ENCODE measurements around the gene TRAF2.

TRAF2 gene

DNA sequence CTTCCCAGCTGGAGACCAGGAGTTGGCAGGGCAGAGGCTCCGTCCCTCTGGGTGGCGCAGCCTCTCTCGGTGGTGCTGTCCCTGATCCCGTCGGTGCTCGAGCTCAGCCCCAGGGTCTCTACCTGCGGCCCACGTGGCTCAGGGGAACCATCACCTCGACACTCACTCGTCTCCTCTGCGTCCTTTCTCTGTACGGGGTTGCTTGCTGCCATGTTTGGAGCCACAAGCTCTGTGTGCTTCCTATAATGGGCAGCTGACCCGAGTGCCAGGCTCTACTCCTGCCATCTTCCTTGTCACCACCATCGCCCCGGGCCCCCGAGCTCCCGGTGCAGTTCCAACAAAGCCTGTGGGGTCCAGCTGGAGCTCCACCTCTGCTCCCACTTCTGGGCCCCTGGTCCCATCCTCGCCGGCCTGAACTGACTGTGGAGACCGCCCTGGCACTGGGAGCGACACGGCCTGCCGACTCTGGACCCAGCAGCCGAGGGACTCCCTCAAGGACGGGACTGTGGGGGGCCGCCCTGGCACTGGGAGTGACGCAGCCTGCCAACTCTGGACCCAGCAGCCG is 53.2 kb downstream of the TRAF2 start:
- no peak for DNase-seq

DNA sequence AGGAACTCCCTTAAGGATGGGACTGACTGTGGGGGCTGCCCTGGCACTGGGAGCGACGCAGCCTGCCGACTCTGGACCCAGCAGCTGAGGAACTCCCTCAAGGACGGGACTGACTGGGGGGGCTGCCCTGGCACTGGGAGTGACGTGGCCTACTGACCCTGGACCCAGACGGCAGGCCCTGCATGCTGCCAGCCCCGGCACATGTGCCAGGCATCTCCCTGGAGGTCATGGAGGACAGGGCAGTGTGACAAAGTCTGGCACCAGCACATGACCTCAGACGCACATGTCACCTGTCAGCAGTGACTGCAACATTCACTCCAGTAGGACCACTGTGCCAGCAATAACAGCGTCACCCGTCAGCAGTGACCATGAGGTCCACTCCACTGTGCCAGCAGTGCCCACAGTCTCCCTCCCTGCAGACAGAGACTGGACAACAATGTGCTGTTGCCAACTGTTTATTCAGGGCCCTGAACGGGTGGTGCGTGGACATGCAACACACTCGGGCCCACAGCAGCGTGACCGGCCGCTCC is 53.7 kb downstream of the TRAF2 start:
- no peak for DNase-seq

DNA sequence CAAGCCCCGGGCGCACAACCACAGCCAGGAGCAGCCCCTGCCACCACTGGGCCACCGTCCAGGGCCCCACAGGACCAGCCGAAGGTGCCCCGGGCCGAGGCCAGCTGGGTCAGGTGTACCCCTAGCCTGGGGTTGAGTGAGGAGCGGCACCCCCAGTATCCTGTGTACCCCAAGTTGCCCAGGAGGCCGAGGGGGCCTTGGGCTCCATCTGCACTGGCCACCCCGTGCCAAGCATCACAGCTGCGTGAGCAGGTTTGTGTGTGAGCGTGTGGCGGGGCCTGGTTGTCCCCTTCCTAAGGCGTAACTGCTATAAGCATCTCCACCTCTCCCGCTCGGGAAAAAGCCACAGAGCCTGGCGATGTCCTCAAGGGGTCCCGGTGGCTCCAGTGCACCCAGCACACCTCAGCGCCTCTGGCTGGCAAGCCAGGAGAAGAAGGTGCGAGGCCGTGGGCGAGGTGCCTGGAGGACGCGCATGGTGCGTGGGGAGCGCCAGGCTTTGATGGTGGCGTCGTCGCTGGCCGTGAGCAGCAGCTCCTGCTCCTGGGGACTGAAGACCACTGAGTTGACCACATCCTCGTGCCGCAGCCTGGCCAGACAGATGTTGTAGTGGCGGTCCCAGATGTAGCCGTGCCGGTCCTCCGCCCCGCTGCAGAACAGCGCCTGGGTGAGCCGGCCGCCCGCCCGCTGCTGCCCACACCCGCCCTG is 54.4 kb downstream of the TRAF2 start:
- no peak for DNase-seq

DNA sequence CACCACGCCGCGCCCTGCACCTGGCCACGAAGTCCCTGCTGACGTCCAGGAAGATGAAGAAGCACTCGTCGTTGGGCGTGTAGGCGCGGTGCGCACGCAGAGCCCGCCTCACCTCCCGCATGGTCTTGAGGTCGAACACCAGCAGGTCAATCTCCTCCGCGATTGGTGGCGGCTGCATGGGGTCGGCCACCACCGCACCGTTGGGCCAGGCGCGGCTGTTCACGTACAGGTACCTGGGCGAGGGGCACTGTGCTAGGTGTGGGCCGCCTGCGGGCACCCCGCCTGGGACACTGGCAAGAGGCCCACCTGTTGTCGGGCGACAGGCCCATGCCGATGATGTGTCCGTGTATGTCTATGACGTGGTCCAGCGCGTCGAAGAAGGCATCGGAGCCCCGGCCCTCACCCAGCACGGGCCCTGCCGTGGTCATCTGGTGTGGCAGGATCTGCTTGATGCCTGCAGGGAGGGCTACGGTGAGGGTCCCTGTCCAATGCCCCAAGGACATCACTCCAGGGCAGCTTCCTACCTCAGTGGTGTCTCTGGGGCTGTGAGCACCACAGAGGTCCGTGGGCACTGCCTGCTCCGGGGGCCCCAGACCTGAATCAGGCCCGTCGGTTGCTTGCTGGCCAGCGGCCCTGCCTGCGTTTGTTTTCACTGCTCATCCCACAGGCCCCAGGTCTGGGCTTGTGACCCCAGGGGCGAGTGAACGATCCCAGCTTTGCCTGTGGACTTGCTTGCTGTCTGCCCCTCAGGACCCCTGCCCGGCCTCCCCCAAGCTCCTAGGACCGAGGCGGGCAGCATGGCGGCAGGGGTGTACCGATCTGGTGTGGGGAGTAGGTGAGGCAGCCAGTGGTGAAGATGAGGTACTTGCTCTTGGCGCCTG is 55.2 kb downstream of the TRAF2 start:
- DNase-seq = no peak

DNA sequence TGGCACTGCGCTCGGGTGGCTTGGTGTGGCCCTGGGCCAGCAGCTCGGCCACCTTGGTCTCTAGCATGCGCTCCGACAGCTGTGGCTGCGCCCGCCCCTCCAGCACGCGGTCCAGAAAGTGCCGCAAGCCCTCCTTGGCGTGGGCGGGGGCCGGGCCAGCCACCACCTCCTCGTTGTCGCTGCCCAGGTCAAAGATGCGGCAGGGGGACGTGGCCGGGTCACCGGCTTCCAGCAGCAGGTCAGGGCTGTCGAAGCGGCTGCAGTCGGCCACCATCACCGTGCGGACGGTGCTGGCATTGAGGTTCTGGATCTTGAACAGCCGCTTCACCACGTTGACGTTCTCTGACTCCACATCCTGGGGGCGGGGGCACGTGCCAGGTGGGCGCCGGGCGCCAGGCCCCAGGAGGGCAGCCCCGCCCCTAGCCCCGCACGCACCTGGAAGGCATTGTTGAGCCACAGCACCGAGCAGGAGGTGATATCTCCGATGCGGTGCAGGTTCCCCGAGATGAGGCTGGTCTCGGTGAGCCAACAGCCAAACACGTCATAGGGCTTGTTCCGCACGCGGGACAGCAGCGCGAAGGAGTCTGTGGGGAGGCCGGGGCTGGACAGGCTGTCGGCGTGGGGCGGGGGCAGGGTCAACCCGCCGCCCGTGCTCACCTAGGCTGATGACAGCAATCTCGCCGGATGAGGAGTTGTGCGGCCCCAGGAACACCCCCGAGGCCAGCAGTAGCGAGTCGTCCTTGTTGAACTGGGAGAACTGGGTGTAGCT is 56.0 kb downstream of the TRAF2 start:
- DNase-seq = no peak

- no peak for DNase-seq
Observed at GRCh38 chr9:136942881-136943230, 56.5 kb downstream of the TRAF2 start.

- no peak for DNase-seq
Observed at GRCh38 chr9:136943291-136944211, 57.2 kb downstream of the TRAF2 start.

- DNase-seq = peak; percentile 39
Observed at GRCh38 chr9:136944212-136944518, 57.8 kb downstream of the TRAF2 start.

DNA sequence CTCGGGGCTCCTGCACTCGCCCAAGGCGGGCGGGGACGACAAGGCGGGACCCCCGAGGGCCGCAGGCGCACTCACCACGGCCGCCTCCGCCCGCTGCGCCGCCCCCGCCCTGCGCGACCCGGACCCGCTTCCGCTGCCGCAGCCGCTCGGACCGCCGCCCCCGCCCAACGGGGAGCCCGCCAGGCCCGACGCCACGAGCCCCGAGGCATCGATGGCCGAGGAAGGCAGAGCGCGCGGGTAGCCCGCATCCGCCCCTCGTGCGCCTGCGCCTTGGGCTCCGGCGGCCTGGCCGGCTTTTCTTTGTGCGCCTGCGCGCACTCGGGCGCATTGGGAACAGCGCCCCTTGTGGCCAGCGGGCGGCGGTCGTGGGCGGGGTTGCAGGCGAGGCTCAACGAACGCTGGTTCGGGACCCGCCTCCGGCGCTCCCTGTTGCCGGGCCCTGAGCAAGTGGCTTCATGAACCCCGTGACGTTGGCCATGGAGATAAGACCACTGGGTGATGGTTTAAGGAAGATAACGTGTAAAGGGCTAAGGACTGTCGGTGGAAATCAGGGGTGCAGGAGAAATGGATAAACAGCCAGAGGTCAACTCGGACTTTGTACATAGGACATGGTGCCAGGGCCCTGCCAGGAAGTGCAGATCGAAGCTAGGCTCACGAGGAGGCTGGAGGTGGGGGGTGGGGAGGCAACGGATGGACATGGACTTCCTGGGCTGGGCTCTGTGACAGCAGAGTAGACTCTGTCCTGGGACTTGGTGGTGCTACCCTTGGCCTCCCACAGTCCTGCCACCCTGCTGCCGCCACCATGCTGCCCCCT is 58.4 kb downstream of the TRAF2 start, which contains the start of the genes C8G and FBXW5:
Gene C8G (plus strand): TSS at position 725 of the 814 bp plus-strand sequence. CDS start 78 bp downstream, at position 803.
Gene FBXW5 (minus strand): TSS at position 220 of the 814 bp plus-strand sequence. CDS start 655 bp downstream, outside the sequence.
- peak; percentile 77 for DNase-seq

GRCh38 chr9:136945333-136946227 is 59.3 kb downstream of the TRAF2 start:
- no peak for DNase-seq

- no peak for DNase-seq
Observed at GRCh38 chr9:136946228-136947027, 60.1 kb downstream of the TRAF2 start.

DNA sequence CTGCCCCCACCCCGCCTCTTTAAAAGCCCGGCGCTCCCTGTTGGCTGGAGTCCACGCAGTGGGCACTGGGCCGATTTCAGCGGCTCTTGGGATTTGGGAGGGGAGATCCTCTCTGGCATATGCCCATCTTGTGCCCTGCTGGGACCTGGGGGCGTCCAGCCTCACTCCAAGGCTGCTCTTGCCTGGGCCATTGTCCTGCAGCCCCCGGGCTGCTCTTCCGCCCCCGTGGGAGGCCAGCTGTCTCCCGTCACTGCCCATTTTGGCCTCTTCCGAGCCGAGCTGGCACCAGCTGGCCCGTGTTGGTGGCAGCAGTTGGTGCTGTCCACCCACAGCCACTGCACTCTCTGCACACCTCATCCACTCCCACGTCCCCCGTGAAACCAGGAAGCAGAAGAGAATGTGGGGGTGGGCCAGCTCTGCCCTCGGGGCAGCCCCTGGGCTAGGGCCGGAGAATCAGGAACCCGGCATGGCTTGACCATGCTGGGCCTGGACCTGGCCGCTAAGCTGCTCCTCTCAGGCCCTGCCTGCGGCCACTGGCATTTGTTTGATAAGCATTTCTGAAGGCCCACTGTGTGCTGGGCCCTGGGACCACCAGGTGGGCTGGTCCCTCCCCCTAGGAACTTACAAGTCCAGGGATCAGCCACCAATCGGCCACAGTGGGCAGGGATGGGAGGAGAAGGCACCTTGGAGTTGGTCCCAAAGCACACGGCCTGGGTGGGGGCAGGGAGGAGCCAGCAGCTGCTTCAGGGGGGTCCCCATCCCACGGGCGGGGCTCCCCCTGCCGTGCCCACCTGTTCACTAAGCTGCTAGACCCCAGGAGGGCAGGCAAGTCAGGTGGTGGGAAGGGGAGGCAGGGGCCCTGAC is 60.9 kb downstream of the TRAF2 start:
- no peak for DNase-seq

GRCh38 chr9:136947955-136948510 is 61.7 kb downstream of the TRAF2 start:
- DNase-seq = no peak

GRCh38 chr9:136949239-136949816 is 63.0 kb downstream of the TRAF2 start:
- no peak for DNase-seq

DNA sequence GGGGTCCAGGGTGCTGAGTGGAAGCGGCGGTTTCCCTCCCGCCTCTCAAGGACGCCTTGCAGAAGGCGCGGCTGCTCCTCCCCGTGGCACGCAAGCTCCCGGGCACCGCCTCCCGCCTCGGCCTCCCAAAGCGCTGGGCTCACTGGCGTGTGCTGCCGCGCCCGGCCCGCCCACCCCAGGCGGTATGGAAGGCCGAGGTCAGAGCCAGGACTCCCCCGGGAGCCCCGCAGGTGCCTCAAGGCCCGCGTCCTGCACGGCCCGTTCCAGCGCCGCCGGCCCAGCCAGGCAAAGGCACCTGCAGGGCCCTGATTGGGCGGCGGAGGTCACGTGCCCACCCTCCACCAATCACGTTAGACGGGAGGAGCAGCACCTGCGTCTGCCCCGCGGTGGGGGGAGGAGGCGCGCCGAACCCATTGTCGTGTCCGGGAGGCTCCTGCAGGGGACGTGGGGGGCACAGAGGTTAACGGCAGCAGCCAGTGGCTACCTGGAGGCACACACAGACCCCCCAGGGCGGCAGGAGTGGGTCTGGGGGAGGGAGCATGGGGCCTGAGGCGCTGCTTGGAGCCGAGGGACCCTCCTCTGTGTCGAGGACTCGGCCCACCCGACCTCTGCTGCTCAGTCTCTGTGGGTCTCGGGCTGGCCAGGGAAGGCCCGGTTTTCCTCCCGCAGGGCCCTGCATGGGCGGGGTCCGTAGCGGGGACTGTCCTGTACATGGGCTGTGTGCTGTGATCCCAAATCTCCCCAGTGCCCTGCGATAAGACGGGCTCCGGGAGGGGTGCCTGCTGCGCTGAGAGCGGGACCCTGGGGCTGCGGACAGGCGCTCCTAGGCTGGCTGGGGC is 63.7 kb downstream of the TRAF2 start:
- peak; percentile 57 for DNase-seq

- no peak for DNase-seq
Observed at GRCh38 chr9:136950656-136951276, 64.5 kb downstream of the TRAF2 start.

Data from amniotic stem cell (primary cell).